Subcutaneous abdominal adipose tissue (tissue), 5 donors: ENCODE results near the gene CFAP92.
"Not testable (repeated sequence)": the region's sequence is repeated elsewhere in the genome, so short reads cannot be mapped to it uniquely, and the experiment has no call there.

ENCODE experiments used
- H3K27ac ChIP-seq: one replicate; pipeline ENCODE4 v1.7.0; 2013; ENCODE audit warnings: low read depth, mild to moderate bottlenecking, inconsistent platforms, low read length, moderate library complexity
- H3K27me3 ChIP-seq, 5 donors: one replicate each; pipeline ENCODE4 v1.7.0; 2013; ENCODE audit warnings: low read length in 5 of 5, inconsistent platforms in 1 of 5; ENCODE audit not compliant: control insufficient read depth in 5 of 5, insufficient read depth in 4 of 5
- H3K36me3 ChIP-seq, 5 donors: one replicate each; pipeline ENCODE4 v1.7.0; 2013; ENCODE audit warnings: low read length in 5 of 5; ENCODE audit not compliant: control insufficient read depth in 5 of 5, insufficient read depth in 5 of 5
- H3K4me1 ChIP-seq, 5 donors: one replicate each; pipeline ENCODE4 v1.7.0; 2013; ENCODE audit warnings: low read length in 5 of 5, mild to moderate bottlenecking in 3 of 5, moderate library complexity in 1 of 5; ENCODE audit not compliant: control insufficient read depth in 5 of 5, insufficient read depth in 5 of 5
- H3K4me3 ChIP-seq, 5 donors: one replicate each; pipeline ENCODE4 v1.7.0; 2013; ENCODE audit warnings: low read length in 5 of 5, low read depth in 1 of 5
- H3K9ac ChIP-seq, 5 donors: one replicate each; pipeline ENCODE4 v1.7.0; 2013; ENCODE audit warnings: low read length in 5 of 5, mild to moderate bottlenecking in 4 of 5, moderate library complexity in 3 of 5
- H3K9me3 ChIP-seq, 5 donors: one replicate each; pipeline ENCODE4 v1.7.0; 2013; ENCODE audit warnings: low read length in 5 of 5; ENCODE audit not compliant: control insufficient read depth in 5 of 5
- donor health status: healthy.
- donor health status: healthy.
- donor health status: healthy.
- donor health status: healthy.
- donor health status: healthy.

Gene CFAP92

DNA sequence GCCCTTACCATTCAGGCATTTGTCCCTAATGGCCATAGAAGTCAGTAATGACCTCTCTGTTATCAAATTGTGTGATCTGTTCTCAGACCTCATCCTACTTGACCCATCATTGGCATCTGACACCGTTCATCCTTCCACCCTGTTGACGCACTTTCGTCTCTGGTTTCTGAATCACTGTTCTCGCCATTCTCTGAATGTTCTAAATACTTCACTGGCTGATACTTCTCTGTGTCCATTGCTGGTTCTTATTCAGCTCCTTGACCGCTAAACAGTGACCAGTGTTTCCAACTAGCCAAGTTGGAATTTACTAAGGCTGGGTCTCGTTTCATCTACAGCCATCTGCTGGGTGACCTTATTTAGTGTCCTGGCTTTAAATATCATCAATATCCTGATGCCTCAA, 112.3 kb downstream of the CFAP92 start:
- Histone ChIP-seq H3K4me1 (peaks cover 13 to 61% (median 48%) of the 10 kb centered on the region in 5 donors), H3K36me3 (peaks cover 6 to 32% (median 14%) of the 10 kb centered on the region in 5 donors), H3K9me3 (no peaks in the 10 kb centered on the region), H3K9ac (peak overlapping the region in 1 of 5 donors; percentile 21), H3K27ac (no peak overlapping the region), H3K4me3 (no peak overlapping the region), H3K27me3 (no peaks in the 10 kb centered on the region)

DNA sequence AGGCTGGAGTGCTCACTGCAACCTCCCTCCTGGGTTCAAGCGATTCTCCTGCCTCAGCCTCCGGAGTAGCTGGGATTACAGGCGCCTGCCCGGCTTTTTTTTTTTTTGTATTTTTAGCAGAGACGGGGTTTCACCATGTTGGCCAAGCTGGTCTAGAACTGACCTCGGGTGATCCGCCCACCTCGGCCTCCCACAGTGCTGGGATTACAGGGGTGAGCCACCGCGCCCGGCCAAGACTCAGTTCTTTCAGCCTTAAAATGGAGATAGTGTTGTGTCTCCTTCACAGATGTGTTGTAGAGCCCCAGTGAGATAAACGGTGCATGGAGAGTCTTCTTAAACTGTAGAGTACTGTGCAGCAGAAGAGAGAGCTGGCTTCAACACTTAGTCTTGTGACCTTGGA, 113.4 kb downstream of the CFAP92 start:
- not testable (repeated sequence) for H3K27ac ChIP-seq, H3K9me3 ChIP-seq, H3K27me3 ChIP-seq
- Histone ChIP-seq H3K36me3 (peaks cover 6 to 32% (median 14%) of the 10 kb centered on the region in 5 donors), H3K4me1 (peaks cover 13 to 71% (median 57%) of the 10 kb centered on the region in 5 donors), H3K4me3 (peak overlapping the region in 4 of 5 donors; percentile 22 to 94 (median 86)), H3K9ac (peak overlapping the region in 2 of 5 donors; percentile 92 to 96)

DNA sequence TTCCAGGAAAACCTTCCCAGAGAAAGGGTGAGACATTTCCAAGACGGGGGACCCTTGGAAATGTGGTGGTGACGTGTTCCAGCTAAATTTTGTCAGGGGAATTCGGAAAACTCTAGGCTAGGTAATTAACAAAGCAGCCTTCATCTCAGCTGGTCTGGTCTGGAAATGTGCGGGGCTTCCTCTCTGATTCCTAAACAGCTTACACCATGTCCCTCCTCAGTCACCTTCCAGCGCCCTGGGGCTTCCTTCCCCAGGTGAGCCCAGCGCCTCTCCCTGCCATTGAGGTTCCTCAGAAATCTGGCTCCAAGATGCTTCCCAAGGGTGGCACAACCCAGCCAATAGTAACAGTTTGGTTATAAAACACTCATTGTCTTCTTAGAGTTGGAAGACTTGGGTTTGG, 113.9 kb downstream of the CFAP92 start:
- Histone ChIP-seq H3K9me3 (no peaks in the 10 kb centered on the region), H3K27ac (peak overlapping the region; percentile 100), H3K27me3 (no peaks in the 10 kb centered on the region), H3K4me1 (peaks cover 13 to 71% (median 59%) of the 10 kb centered on the region in 5 donors), H3K36me3 (peaks cover 6 to 28% (median 13%) of the 10 kb centered on the region in 5 donors), H3K9ac (peak overlapping the region; percentile 76 to 96 (median 92)), H3K4me3 (peak overlapping the region; percentile 85 to 96 (median 87))

DNA sequence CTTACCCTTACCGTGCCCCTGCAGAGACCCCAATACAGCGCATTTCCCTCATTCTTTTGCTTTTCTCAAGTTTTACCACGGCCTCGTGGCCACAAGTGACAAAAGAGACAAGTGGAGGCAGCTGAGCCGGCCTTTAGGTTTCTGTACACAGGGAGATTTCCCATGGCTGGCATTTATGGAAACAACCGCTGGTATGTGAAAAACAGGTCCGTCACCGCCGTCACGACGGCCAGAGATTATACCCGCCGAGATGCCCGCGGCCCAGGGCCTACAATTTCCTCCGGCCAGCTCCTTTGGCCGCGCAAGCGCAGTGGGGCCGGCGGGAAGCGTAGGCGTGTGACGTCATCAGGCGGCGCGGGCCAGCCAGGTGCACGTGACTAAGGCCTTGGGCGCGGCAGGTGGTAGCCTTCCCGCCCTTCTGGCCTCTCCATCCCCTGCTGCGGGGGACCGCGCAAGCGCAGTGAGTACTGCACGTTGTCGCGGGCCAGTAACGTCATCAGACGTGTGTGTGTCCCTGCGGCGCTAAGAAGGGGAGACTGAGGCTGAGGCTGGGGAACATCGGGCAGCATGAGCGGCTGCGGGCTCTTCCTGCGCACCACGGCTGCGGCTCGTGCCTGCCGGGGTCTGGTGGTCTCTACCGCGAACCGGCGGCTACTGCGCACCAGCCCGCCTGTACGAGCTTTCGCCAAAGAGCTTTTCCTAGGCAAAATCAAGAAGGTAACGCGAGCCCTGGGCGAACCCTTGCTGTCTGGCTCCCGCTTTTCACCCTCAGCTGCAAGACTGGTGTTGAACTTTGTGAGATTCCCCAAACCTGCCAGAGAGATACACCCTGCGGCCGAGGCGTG, 114.5 kb downstream of the CFAP92 start, which contains the start of gene ACAD9:
Gene ACAD9 (plus strand): TSS at position 496 of the 845 bp plus-strand sequence. CDS start 72 bp downstream, at position 568.
- Histone ChIP-seq H3K4me1 (peaks cover 13 to 71% (median 59%) of the 10 kb centered on the region in 5 donors), H3K9me3 (no peaks in the 10 kb centered on the region), H3K27ac (peak within 1 kb of the TSS; percentile 100), H3K36me3 (peaks cover 2 to 23% (median 10%) of the 10 kb centered on the region in 5 donors), H3K9ac (peak within 1 kb of the TSS; percentile 76 to 99 (median 96)), H3K27me3 (no peaks in the 10 kb centered on the region), H3K4me3 (peak within 1 kb of the TSS; percentile 85 to 96 (median 87))

- peaks cover 13 to 66% (median 59%) of the 10 kb centered on the region in 5 donors for H3K4me1 ChIP-seq
- H3K9ac ChIP-seq, result peak overlapping the region; percentile 76 to 99 (median 96)
These were observed 115.2 kb downstream of the CFAP92 start for GRCh38 chr3:128878556-128879124.

GRCh38 chr3:128878011-128878457, 115.8 kb downstream of the CFAP92 start:
- Histone ChIP-seq H3K36me3 (peaks cover 2 to 16% (median 5%) of the 10 kb centered on the region in 5 donors), H3K4me1 (peaks cover 13 to 61% (median 58%) of the 10 kb centered on the region in 5 donors), H3K27ac (peak overlapping the region; percentile 100), H3K9me3 (no peaks in the 10 kb centered on the region), H3K27me3 (no peaks in the 10 kb centered on the region), H3K4me3 (peak overlapping the region; percentile 59 to 96 (median 86)), H3K9ac (peak overlapping the region in 3 of 5 donors; percentile 92 to 99 (median 96))

More at GRCh38 chr3:128878556-128879124, 115.2 kb downstream of the CFAP92 start:
- Histone ChIP-seq H3K9me3 (no peaks in the 10 kb centered on the region), H3K36me3 (peaks cover 2 to 16% (median 5%) of the 10 kb centered on the region in 5 donors), H3K4me3 (peak overlapping the region; percentile 59 to 96 (median 86)), H3K27me3 (no peaks in the 10 kb centered on the region), H3K27ac (peak overlapping the region; percentile 100)

- no peaks in the 10 kb centered on the region for H3K36me3 ChIP-seq
- H3K9me3 ChIP-seq, result no peaks in the 10 kb centered on the region
- H3K27me3 ChIP-seq, result no peaks in the 10 kb centered on the region
- H3K4me3 ChIP-seq, result no peak overlapping the region
- H3K9ac ChIP-seq, result peak overlapping the region in 1 of 5 donors; percentile 50
- H3K4me1 ChIP-seq, result peaks cover 10 to 40% (median 39%) of the 10 kb centered on the region in 5 donors
- H3K27ac ChIP-seq, result no peak overlapping the region
These were observed 118.2 kb downstream of the CFAP92 start for GRCh38 chr3:128875556-128876120.

DNA sequence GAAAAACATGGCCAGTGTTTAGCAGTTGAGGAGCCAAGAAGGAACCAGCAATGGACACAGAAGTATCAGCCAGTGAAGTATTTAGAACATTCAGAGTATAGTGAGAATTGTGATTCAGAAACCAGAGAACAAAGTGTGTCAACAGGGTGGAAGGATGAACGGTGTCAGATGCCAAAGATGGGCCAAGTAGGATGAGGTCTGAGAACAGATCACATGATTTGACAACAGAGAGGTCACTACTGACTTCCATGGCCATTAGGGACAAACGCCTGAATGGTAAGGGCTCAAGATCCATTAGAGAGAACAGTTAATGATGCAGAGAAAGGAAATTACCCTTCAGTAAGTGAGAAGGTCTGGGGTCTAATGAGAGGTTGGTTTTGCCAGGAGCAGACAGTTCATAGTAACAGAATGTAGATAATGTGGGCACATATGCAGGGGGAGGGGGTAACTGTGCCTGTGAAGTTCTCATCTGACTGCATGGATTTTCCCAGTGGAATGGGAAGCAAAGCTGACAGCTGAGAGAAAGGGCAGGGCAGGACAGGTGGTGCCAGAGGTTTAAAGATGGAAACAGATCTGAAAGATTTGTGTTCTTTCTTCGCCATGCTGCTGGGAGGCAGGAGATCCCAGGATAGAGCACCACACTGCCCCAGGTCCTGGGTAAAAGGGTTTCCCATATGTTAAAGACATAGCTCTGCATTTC, 119.2 kb downstream of the CFAP92 start:
- Histone ChIP-seq H3K4me3 (no peak overlapping the region), H3K36me3 (no peaks in the 10 kb centered on the region), H3K4me1 (peaks cover 6 to 30% (median 29%) of the 10 kb centered on the region in 5 donors), H3K27ac (no peak overlapping the region), H3K27me3 (no peaks in the 10 kb centered on the region), H3K9me3 (no peaks in the 10 kb centered on the region), H3K9ac (no peak overlapping the region)

GRCh38 chr3:128873244-128874022, 120.4 kb downstream of the CFAP92 start:
- H3K27ac ChIP-seq, result no peak overlapping the region

More at GRCh38 chr3:128873244-128874022, 120.4 kb downstream of the CFAP92 start:
- no peak overlapping the region for H3K4me3 ChIP-seq
- peaks cover 1 to 21% (median 20%) of the 10 kb centered on the region in 5 donors for H3K4me1 ChIP-seq
- no peaks in the 10 kb centered on the region for H3K36me3 ChIP-seq
- no peaks in the 10 kb centered on the region for H3K27me3 ChIP-seq
- H3K9me3 ChIP-seq, result no peaks in the 10 kb centered on the region
- H3K9ac ChIP-seq, result no peak overlapping the region
